ENCODE results near the gene CLDND2. TPM values are rescaled to one million over a fixed set of nuclear protein-coding genes. Genes with fewer than 3 reads are reported as not detected.

Gene CLDND2
- polyA plus RNA-seq, 2 donors: 0.37 to 0.39 TPM

GRCh38 chr19:51386882-51387520 lies 18.2 kb upstream of the CLDND2 start:
- WGBS, 2 donors: 82 to 90% methylated on average over 14 of the region's 14 CpGs
- H3K27ac ChIP-seq (ENCODE audit: low read depth in 2 of 2, low read length in 1 of 2): no peak overlapping the region

DNA sequence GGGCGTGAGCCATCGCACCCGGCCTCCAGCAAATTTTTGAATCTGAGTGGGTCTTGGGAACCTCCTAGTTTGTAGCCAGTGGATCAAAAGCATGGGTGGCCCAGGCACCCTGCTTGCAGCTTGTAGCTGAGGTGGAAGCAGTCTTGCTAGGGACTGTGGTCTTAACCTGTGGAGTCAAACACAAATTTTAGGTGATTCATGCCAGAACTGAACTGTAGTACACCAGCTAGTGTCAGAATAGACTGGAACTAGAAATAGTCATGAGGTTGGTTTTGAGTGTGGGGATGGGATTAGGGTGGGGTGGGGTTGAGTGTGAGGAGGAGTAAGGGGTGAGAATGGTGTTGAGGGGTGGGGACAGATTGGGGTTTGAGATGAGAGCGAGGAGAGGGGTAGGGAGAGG lies 13.2 kb upstream of the CLDND2 start:
- H3K9me3 ChIP-seq (ENCODE audit: control insufficient read depth in 2 of 2, insufficient read depth in 1 of 2, low read depth in 1 of 2, low read length in 1 of 2): no peaks in the 10 kb centered on the region
- 96 to 98% methylated on average over 4 of the region's 4 CpGs for WGBS, 2 donors
- no peak overlapping the region for H3K4me3 ChIP-seq (ENCODE audit: low read depth in 1 of 2, low read length in 2 of 2)
- H3K36me3 ChIP-seq (ENCODE audit: control insufficient read depth in 2 of 2, insufficient read depth in 2 of 2, low read length in 1 of 2): no peaks in the 10 kb centered on the region
- no peaks in the 10 kb centered on the region for H3K27me3 ChIP-seq (ENCODE audit: control insufficient read depth in 1 of 2, insufficient read depth in 2 of 2, low read length in 2 of 2)
- H3K4me1 ChIP-seq (ENCODE audit: control insufficient read depth in 2 of 2, insufficient read depth in 2 of 2, low read length in 1 of 2): no peaks in the 10 kb centered on the region
- H3K27ac ChIP-seq (ENCODE audit: low read depth in 2 of 2, low read length in 1 of 2): no peak overlapping the region

More at GRCh38 chr19:51386882-51387520, 18.2 kb upstream of the CLDND2 start:
- H3K27me3 ChIP-seq (ENCODE audit: control insufficient read depth in 1 of 2, insufficient read depth in 2 of 2, low read length in 2 of 2): no peaks in the 10 kb centered on the region
- no peaks in the 10 kb centered on the region for H3K9me3 ChIP-seq (ENCODE audit: control insufficient read depth in 2 of 2, insufficient read depth in 1 of 2, low read depth in 1 of 2, low read length in 1 of 2)
- H3K36me3 ChIP-seq (ENCODE audit: control insufficient read depth in 2 of 2, insufficient read depth in 2 of 2, low read length in 1 of 2): no peaks in the 10 kb centered on the region
- H3K4me1 ChIP-seq (ENCODE audit: control insufficient read depth in 2 of 2, insufficient read depth in 2 of 2, low read length in 1 of 2): peaks cover 0 to 2% of the 10 kb centered on the region in 2 donors
- H3K4me3 ChIP-seq (ENCODE audit: low read depth in 1 of 2, low read length in 2 of 2): no peak overlapping the region

GRCh38 chr19:51380379-51380778 lies 11.6 kb upstream of the CLDND2 start:
- no peaks in the 10 kb centered on the region for H3K9me3 ChIP-seq (ENCODE audit: control insufficient read depth in 2 of 2, insufficient read depth in 1 of 2, low read depth in 1 of 2, low read length in 1 of 2)
- no peaks in the 10 kb centered on the region for H3K27me3 ChIP-seq (ENCODE audit: control insufficient read depth in 1 of 2, insufficient read depth in 2 of 2, low read length in 2 of 2)
- H3K27ac ChIP-seq (ENCODE audit: low read depth in 2 of 2, low read length in 1 of 2): no peak overlapping the region
- no peaks in the 10 kb centered on the region for H3K4me1 ChIP-seq (ENCODE audit: control insufficient read depth in 2 of 2, insufficient read depth in 2 of 2, low read length in 1 of 2)
- H3K36me3 ChIP-seq (ENCODE audit: control insufficient read depth in 2 of 2, insufficient read depth in 2 of 2, low read length in 1 of 2): no peaks in the 10 kb centered on the region
- H3K4me3 ChIP-seq (ENCODE audit: low read depth in 1 of 2, low read length in 2 of 2): no peak overlapping the region
- WGBS, 2 donors: 91 to 95% methylated on average over 9 of the region's 9 CpGs

DNA sequence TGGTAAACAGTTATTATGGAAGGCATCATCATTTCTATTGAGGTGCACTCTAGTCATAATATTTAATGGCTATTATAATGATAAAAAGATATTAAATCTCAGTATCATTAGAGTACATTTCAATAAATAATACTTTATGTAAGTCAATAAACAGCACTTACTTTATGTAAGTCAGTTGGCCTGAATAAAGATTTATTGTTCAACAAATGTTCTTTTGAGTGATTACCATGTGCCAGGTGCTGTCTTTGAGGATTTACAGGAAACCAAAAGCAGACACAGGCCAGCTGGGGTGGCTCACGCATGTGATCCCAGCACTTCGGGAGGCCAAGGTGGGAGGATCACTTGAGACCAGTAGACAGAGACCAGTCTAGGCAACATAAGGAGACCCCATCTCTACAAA lies 8.6 kb upstream of the CLDND2 start:
- Histone ChIP-seq H3K4me3 (ENCODE audit: low read depth in 1 of 2, low read length in 2 of 2) (no peak overlapping the region), H3K36me3 (ENCODE audit: control insufficient read depth in 2 of 2, insufficient read depth in 2 of 2, low read length in 1 of 2) (no peaks in the 10 kb centered on the region), H3K9me3 (ENCODE audit: control insufficient read depth in 2 of 2, insufficient read depth in 1 of 2, low read depth in 1 of 2, low read length in 1 of 2) (no peaks in the 10 kb centered on the region), H3K27ac (ENCODE audit: low read depth in 2 of 2, low read length in 1 of 2) (no peak overlapping the region), H3K4me1 (ENCODE audit: control insufficient read depth in 2 of 2, insufficient read depth in 2 of 2, low read length in 1 of 2) (no peaks in the 10 kb centered on the region), H3K27me3 (ENCODE audit: control insufficient read depth in 1 of 2, insufficient read depth in 2 of 2, low read length in 2 of 2) (no peaks in the 10 kb centered on the region)
- 84 to 85% methylated on average over 2 of the region's 2 CpGs for WGBS, 2 donors

GRCh38 chr19:51375504-51376221 lies 6.9 kb upstream of the CLDND2 start:
- Histone ChIP-seq H3K27me3 (ENCODE audit: control insufficient read depth in 1 of 2, insufficient read depth in 2 of 2, low read length in 2 of 2) (no peaks in the 10 kb centered on the region), H3K4me1 (ENCODE audit: control insufficient read depth in 2 of 2, insufficient read depth in 2 of 2, low read length in 1 of 2) (no peaks in the 10 kb centered on the region), H3K9me3 (ENCODE audit: control insufficient read depth in 2 of 2, insufficient read depth in 1 of 2, low read depth in 1 of 2, low read length in 1 of 2) (no peaks in the 10 kb centered on the region), H3K4me3 (ENCODE audit: low read depth in 1 of 2, low read length in 2 of 2) (no peak overlapping the region), H3K36me3 (ENCODE audit: control insufficient read depth in 2 of 2, insufficient read depth in 2 of 2, low read length in 1 of 2) (no peaks in the 10 kb centered on the region), H3K27ac (ENCODE audit: low read depth in 2 of 2, low read length in 1 of 2) (no peak overlapping the region)
- WGBS, 2 donors: 68 to 74% methylated on average over 10 to 11 of the region's 11 CpGs

GRCh38 chr19:51372649-51373504 lies 4.1 kb upstream of the CLDND2 start, which contains the start of gene NKG7:
TSS of gene NKG7 (minus strand) at chr19:51372654. CDS start at chr19:51372535, 119 bp downstream.
- Histone ChIP-seq H3K27ac (ENCODE audit: low read depth in 2 of 2, low read length in 1 of 2) (peak within 1 kb of the TSS; percentile 4 to 65), H3K27me3 (ENCODE audit: control insufficient read depth in 1 of 2, insufficient read depth in 2 of 2, low read length in 2 of 2) (no peaks in the 10 kb centered on the region), H3K4me1 (ENCODE audit: control insufficient read depth in 2 of 2, insufficient read depth in 2 of 2, low read length in 1 of 2) (peaks cover 0 to 5% of the 10 kb centered on the region in 2 donors), H3K9me3 (ENCODE audit: control insufficient read depth in 2 of 2, insufficient read depth in 1 of 2, low read depth in 1 of 2, low read length in 1 of 2) (no peaks in the 10 kb centered on the region), H3K36me3 (ENCODE audit: control insufficient read depth in 2 of 2, insufficient read depth in 2 of 2, low read length in 1 of 2) (no peaks in the 10 kb centered on the region), H3K4me3 (ENCODE audit: low read depth in 1 of 2, low read length in 2 of 2) (peak within 1 kb of the TSS in 1 of 2 donors; percentile 8)
- 47 to 49% methylated on average over 9 of the region's 9 CpGs for WGBS, 2 donors

DNA sequence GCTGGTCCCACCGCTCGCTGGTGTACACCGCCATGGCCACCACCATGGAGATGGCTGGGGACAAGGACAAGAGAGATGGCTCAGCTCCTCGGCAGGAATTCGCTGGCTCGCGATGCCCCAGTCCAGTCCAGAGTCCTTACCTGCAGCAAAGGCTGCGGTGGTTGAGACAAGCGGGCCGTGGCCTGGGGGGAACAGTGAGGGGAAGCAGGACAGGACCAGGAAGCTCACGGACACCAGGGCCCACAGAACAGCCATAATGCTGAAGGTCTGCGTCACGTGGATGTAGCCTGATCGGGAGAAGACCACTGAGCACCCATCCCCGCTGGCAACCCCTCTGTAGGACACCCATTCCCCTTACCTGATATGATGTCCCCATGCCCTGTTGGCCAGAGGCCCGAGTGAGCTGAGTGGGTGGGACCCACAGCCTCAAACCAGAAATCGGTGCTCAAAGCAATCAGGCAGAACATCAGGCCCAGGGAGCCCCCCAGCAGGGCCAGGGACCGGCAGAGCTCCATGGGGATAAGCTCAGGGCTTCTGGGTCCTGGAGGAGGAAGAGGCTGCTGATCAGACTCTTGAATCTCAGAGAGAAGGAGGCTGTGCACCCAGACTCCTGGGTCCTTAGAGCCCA lies 3.3 kb upstream of the CLDND2 start:
- no peaks in the 10 kb centered on the region for H3K27me3 ChIP-seq (ENCODE audit: control insufficient read depth in 1 of 2, insufficient read depth in 2 of 2, low read length in 2 of 2)
- WGBS, 2 donors: 78 to 79% methylated on average over 18 of the region's 18 CpGs
- no peaks in the 10 kb centered on the region for H3K9me3 ChIP-seq (ENCODE audit: control insufficient read depth in 2 of 2, insufficient read depth in 1 of 2, low read depth in 1 of 2, low read length in 1 of 2)
- H3K27ac ChIP-seq (ENCODE audit: low read depth in 2 of 2, low read length in 1 of 2): peak overlapping the region; percentile 4 to 65
- H3K4me1 ChIP-seq (ENCODE audit: control insufficient read depth in 2 of 2, insufficient read depth in 2 of 2, low read length in 1 of 2): peaks cover 0 to 5% of the 10 kb centered on the region in 2 donors
- H3K36me3 ChIP-seq (ENCODE audit: control insufficient read depth in 2 of 2, insufficient read depth in 2 of 2, low read length in 1 of 2): no peaks in the 10 kb centered on the region
- peak overlapping the region in 1 of 2 donors; percentile 8 for H3K4me3 ChIP-seq (ENCODE audit: low read depth in 1 of 2, low read length in 2 of 2)

GRCh38 chr19:51371186-51371690 lies 2.4 kb upstream of the CLDND2 start:
- H3K27ac ChIP-seq (ENCODE audit: low read depth in 2 of 2, low read length in 1 of 2): no peak overlapping the region
- WGBS, 2 donors: 73 to 74% methylated on average over 8 of the region's 8 CpGs

GRCh38 chr19:51370230-51370629 lies 1.4 kb upstream of the CLDND2 start:
- peaks cover 0 to 7% of the 10 kb centered on the region in 2 donors for H3K4me1 ChIP-seq (ENCODE audit: control insufficient read depth in 2 of 2, insufficient read depth in 2 of 2, low read length in 1 of 2)
- H3K27me3 ChIP-seq (ENCODE audit: control insufficient read depth in 1 of 2, insufficient read depth in 2 of 2, low read length in 2 of 2): no peaks in the 10 kb centered on the region
- 63 to 79% methylated on average over 4 of the region's 4 CpGs for WGBS, 2 donors
- no peaks in the 10 kb centered on the region for H3K36me3 ChIP-seq (ENCODE audit: control insufficient read depth in 2 of 2, insufficient read depth in 2 of 2, low read length in 1 of 2)
- no peaks in the 10 kb centered on the region for H3K9me3 ChIP-seq (ENCODE audit: control insufficient read depth in 2 of 2, insufficient read depth in 1 of 2, low read depth in 1 of 2, low read length in 1 of 2)
- no peak overlapping the region for H3K4me3 ChIP-seq (ENCODE audit: low read depth in 1 of 2, low read length in 2 of 2)
- no peak overlapping the region for H3K27ac ChIP-seq (ENCODE audit: low read depth in 2 of 2, low read length in 1 of 2)

More at GRCh38 chr19:51371186-51371690, 2.4 kb upstream of the CLDND2 start:
- Histone ChIP-seq H3K36me3 (ENCODE audit: control insufficient read depth in 2 of 2, insufficient read depth in 2 of 2, low read length in 1 of 2) (no peaks in the 10 kb centered on the region), H3K4me1 (ENCODE audit: control insufficient read depth in 2 of 2, insufficient read depth in 2 of 2, low read length in 1 of 2) (peaks cover 0 to 5% of the 10 kb centered on the region in 2 donors), H3K4me3 (ENCODE audit: low read depth in 1 of 2, low read length in 2 of 2) (no peak overlapping the region), H3K27me3 (ENCODE audit: control insufficient read depth in 1 of 2, insufficient read depth in 2 of 2, low read length in 2 of 2) (no peaks in the 10 kb centered on the region), H3K9me3 (ENCODE audit: control insufficient read depth in 2 of 2, insufficient read depth in 1 of 2, low read depth in 1 of 2, low read length in 1 of 2) (no peaks in the 10 kb centered on the region)

Data from esophagus (tissue), 2 donors.